Measurements from ENCODE around the gene DGKB.

- TF ChIP-seq CTCF (IDR thresholded peaks at IDR 0.05) (no peak), REST (IDR thresholded peaks at IDR 0.05; ENCODE audit: insufficient read depth in 1 of 2, low read depth in 2 of 2, low read length in 1 of 2) (no peak), TCF7L2 (IDR thresholded peaks at IDR 0.05; ENCODE audit: low read depth, low read length) (no peak), POLR2AphosphoS5 (IDR thresholded peaks at IDR 0.05; ENCODE audit: low read depth, low read length) (no peak), SIN3A (IDR thresholded peaks at IDR 0.05; ENCODE audit: borderline replicate concordance, insufficient read depth, low read depth, low read length) (no peak)
Measured at GRCh38 chr7:14206121-14206520, 696.4 kb downstream of the DGKB start.
